ENCODE results near the gene OS9. TPM values are rescaled to one million over a fixed set of nuclear protein-coding genes. Genes with fewer than 3 reads are reported as not detected.

Gene OS9
- total RNA-seq, 8 experiments from 2014 or later: 94.0 to 297 (median 134) TPM

- in situ Hi-C loops (cut with MboI; ENCODE audit: low pct_unique_long_range_greater_than_20kb in 2 of 9, low sequenced_read_pairs in 9 of 9, unreplicated experiment in 9 of 9): no loop called here
- 0 to 6% (median 0%) methylated on average over 1 to 19 of the region's 29 CpGs; no CpG with 5 or more reads in 4 of the 10 experiments for WGBS, 10 experiments
- peak; percentile 86 to 95 (median 93) for ATAC-seq (replicated peaks in 6 of 8)
- H3K4me3 ChIP-seq: peak within 1 kb of the TSS; percentile 81 to 97 (median 90)
- peaks cover 7 to 10% of the 10 kb centered on the region in 2 donors for H3K4me1 ChIP-seq (replicated peaks in 1 of 2)
- H3K27ac ChIP-seq: peak within 1 kb of the TSS; percentile 97
Measured at GRCh38 chr12:57744777-57745484, 51.0 kb downstream of the OS9 start, which contains the start of gene TSPAN31. TSS of gene TSPAN31 (plus strand) at chr12:57745039. CDS start at chr12:57745155, 116 bp downstream.

DNA sequence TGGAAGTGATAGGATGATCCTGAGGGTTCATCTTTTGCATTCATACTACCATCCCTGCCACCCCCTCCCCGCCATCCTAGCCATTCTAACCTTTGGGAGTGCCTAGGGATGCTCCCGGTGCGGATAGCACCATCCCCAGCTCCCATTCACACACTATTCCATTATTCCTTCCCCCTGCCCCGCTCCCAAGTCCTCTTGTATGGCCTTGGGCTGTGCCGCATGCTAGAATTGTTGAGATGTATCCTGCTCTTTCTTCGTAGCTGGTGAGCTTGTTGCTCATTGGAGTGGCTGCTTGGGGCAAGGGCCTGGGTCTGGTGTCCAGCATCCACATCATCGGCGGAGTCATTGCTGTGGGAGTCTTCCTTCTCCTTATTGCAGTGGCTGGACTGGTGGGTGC, 51.6 kb downstream of the OS9 start:
- peak overlapping the region; percentile 81 to 97 (median 90) for H3K4me3 ChIP-seq
- in situ Hi-C loops (cut with MboI; ENCODE audit: low pct_unique_long_range_greater_than_20kb in 2 of 9, low sequenced_read_pairs in 9 of 9, unreplicated experiment in 9 of 9): no loop called here
- WGBS, 10 experiments: 0 to 80% (median 33%) methylated on average over 2 to 4 of the region's 8 CpGs; no CpG with 5 or more reads in 5 of the 10 experiments
- H3K4me1 ChIP-seq (replicated peaks in 1 of 2): peaks cover 7 to 10% of the 10 kb centered on the region in 2 donors
- peak in 1 of 8 experiments; percentile 0 for ATAC-seq (replicated peaks in 6 of 8)
- peak overlapping the region; percentile 97 for H3K27ac ChIP-seq

- H3K27ac ChIP-seq: no peak overlapping the region
- H3K4me3 ChIP-seq: peak overlapping the region in 4 of 5 donors; percentile 84 to 97 (median 90)
- ATAC-seq (replicated peaks in 6 of 8): no peak
- peaks cover 11 to 15% of the 10 kb centered on the region in 2 donors for H3K4me1 ChIP-seq (replicated peaks in 1 of 2)
- WGBS, 10 experiments: 65 to 100% (median 96%) methylated on average over 1 to 3 of the region's 3 CpGs; no CpG with 5 or more reads in 1 of the 10 experiments
- in situ Hi-C loops (cut with MboI; ENCODE audit: low pct_unique_long_range_greater_than_20kb in 2 of 9, low sequenced_read_pairs in 9 of 9, unreplicated experiment in 9 of 9): no loop called here
Measured at GRCh38 chr12:57746025-57746424, 52.1 kb downstream of the OS9 start.

DNA sequence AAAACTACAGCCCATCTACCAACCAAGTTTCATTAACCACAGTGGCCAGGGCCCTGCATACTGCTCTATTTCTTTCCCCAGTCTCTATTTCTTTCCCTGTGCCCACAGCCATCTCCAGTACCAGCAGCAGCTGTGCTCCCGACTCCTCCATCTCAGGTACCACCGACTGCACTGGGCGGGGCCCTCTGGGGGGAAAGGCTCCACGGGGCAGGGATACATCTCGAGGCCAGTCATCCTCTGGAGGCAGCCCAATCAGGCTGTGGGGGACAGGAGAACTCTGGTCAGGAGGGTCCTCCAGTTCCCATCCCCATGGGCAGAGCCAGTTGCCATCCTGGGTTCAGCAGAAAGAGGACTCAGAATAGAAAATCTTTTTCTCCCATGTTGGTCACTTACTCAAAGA, 55.1 kb downstream of the OS9 start:
- peaks cover 25 to 27% of the 10 kb centered on the region in 2 donors for H3K4me1 ChIP-seq (replicated peaks in 1 of 2)
- H3K4me3 ChIP-seq: no peak overlapping the region
- no peak overlapping the region for H3K27ac ChIP-seq
- in situ Hi-C loops (cut with MboI; ENCODE audit: low pct_unique_long_range_greater_than_20kb in 2 of 9, low sequenced_read_pairs in 9 of 9, unreplicated experiment in 9 of 9): no loop called here
- WGBS, 10 experiments: 90 to 100% (median 100%) methylated on average over 1 to 4 of the region's 5 CpGs; no CpG with 5 or more reads in 5 of the 10 experiments
- no peak for ATAC-seq (replicated peaks in 6 of 8)

GRCh38 chr12:57750561-57751431, 56.9 kb downstream of the OS9 start:
- Histone ChIP-seq H3K4me3 (peak overlapping the region; percentile 60 to 80 (median 69)), H3K4me1 (replicated peaks in 1 of 2) (peaks cover 26 to 28% of the 10 kb centered on the region in 2 donors), H3K27ac (peak overlapping the region; percentile 86 to 93)
- no peak for ATAC-seq (replicated peaks in 6 of 8)
- in situ Hi-C loops (cut with MboI; ENCODE audit: low pct_unique_long_range_greater_than_20kb in 2 of 9, low sequenced_read_pairs in 9 of 9, unreplicated experiment in 9 of 9): no loop called here
- 40 to 100% (median 92%) methylated on average over 1 to 10 of the region's 15 CpGs; no CpG with 5 or more reads in 1 of the 10 experiments for WGBS, 10 experiments

- 0 to 15% (median 3%) methylated on average over 1 to 5 of the region's 8 CpGs; no CpG with 5 or more reads in 4 of the 10 experiments for WGBS, 10 experiments
- peak overlapping the region; percentile 86 to 93 for H3K27ac ChIP-seq
- H3K4me1 ChIP-seq (replicated peaks in 1 of 2): peaks cover 25% of the 10 kb centered on the region in 2 donors
- H3K4me3 ChIP-seq: peak overlapping the region; percentile 60 to 80 (median 69)
- in situ Hi-C loops (cut with MboI; ENCODE audit: low pct_unique_long_range_greater_than_20kb in 2 of 9, low sequenced_read_pairs in 9 of 9, unreplicated experiment in 9 of 9): no loop called here
- peak in 1 of 8 experiments; percentile 0 for ATAC-seq (replicated peaks in 6 of 8)
Measured at GRCh38 chr12:57751432-57751787, 57.5 kb downstream of the OS9 start.

- in situ Hi-C loops (cut with MboI; ENCODE audit: low pct_unique_long_range_greater_than_20kb in 2 of 9, low sequenced_read_pairs in 9 of 9, unreplicated experiment in 9 of 9): no loop called here
- Histone ChIP-seq H3K4me3 (peak within 1 kb of the TSS; percentile 60 to 80 (median 69)), H3K27ac (peak within 1 kb of the TSS; percentile 86 to 93), H3K4me1 (replicated peaks in 1 of 2) (peaks cover 27% of the 10 kb centered on the region in 2 donors)
- 0% methylated on average over 1 to 10 of the region's 58 CpGs; no CpG with 5 or more reads in 5 of the 10 experiments for WGBS, 10 experiments
- ATAC-seq (replicated peaks in 6 of 8): peak; percentile 77 to 83 (median 80)
Measured at GRCh38 chr12:57751788-57752667, 58.1 kb downstream of the OS9 start, which contains the start of gene CDK4. TSS of gene CDK4 (minus strand) at chr12:57752310. CDS start at chr12:57751717, 593 bp downstream.

DNA sequence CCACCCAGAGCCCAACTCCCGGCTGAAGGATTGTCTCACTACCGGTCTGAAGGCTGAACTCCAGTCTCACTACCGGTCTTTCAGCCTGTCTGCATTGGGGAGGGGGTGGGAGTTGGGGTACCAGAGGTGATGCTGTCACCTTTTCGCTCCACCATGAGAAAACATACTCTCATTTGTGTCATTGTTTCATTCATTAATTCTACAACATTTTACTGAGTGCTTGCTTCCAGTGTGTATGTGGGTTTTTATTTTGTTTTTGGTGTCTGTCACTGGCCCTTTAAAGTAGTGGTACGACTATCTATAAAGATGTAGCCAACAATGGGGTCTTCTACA, 58.7 kb downstream of the OS9 start:
- in situ Hi-C loops (cut with MboI; ENCODE audit: low pct_unique_long_range_greater_than_20kb in 2 of 9, low sequenced_read_pairs in 9 of 9, unreplicated experiment in 9 of 9): no loop called here
- H3K27ac ChIP-seq: peak overlapping the region in 1 of 2 donors; percentile 48
- WGBS, 10 experiments: 0 to 40% (median 1%) methylated on average over 1 to 5 of the region's 5 CpGs; no CpG with 5 or more reads in 2 of the 10 experiments
- H3K4me3 ChIP-seq: peak overlapping the region in 4 of 5 donors; percentile 9 to 22 (median 14)
- H3K4me1 ChIP-seq (replicated peaks in 1 of 2): peaks cover 27% of the 10 kb centered on the region in 2 donors
- no peak for ATAC-seq (replicated peaks in 6 of 8)

GRCh38 chr12:57753756-57754337, 59.9 kb downstream of the OS9 start:
- Histone ChIP-seq H3K4me1 (replicated peaks in 1 of 2) (peaks cover 27% of the 10 kb centered on the region in 2 donors), H3K4me3 (peak overlapping the region in 4 of 5 donors; percentile 84 to 98 (median 88)), H3K27ac (no peak overlapping the region)
- 0 to 43% (median 0%) methylated on average over 1 of the region's 1 CpG; no CpG with 5 or more reads in 3 of the 10 experiments for WGBS, 10 experiments
- no peak for ATAC-seq (replicated peaks in 6 of 8)
- in situ Hi-C loops (cut with MboI; ENCODE audit: low pct_unique_long_range_greater_than_20kb in 2 of 9, low sequenced_read_pairs in 9 of 9, unreplicated experiment in 9 of 9): no loop called here

DNA sequence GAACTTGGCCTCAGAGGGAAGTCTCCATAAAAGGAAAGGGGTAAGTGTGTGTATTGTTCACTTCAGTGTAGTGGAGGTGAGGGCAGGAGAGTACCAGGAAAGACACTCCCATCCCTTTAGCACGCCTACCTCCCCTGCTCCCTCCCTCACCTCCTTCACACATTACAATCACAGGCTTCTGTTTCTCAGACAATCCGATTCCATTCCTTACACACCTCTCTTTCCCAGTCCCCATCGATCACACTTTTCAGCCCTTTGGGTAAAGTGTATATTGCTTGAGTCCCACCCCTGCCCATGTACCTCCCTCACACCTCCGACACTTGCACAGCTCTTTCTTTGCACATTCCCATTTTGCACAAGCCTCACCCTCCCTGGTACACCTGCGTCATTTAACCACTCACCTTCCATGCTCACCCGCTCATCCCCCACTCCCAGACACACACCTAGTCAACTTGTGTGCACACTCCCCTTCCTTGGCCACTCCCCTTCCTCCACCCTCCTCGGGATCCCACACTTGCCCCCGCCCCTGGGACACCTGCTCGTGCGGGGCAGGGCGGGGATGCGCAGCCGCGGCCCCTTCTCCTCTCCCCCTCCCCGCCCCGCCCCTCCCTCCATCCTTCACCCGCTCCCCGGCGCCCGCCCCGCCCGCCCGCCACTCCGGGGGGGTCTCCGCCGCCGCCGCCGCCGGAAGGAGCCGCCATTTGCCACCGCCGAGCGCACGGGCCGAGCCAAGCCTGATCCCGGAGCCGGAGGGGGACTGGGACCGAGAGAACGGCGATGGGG, 60.7 kb downstream of the OS9 start, which contains the start of gene MARCHF9:
Gene MARCHF9 (plus strand): TSS at position 693 of the 783 bp plus-strand sequence. CDS start 426 bp downstream, outside the sequence.
- Histone ChIP-seq H3K27ac (peak within 1 kb of the TSS; percentile 77 to 87), H3K4me1 (replicated peaks in 1 of 2) (peaks cover 27% of the 10 kb centered on the region in 2 donors), H3K4me3 (peak within 1 kb of the TSS; percentile 84 to 98 (median 89))
- WGBS, 10 experiments: 0 to 67% (median 8%) methylated on average over 1 to 3 of the region's 41 CpGs; no CpG with 5 or more reads in 3 of the 10 experiments
- in situ Hi-C loops (cut with MboI; ENCODE audit: low pct_unique_long_range_greater_than_20kb in 2 of 9, low sequenced_read_pairs in 9 of 9, unreplicated experiment in 9 of 9): no loop called here
- ATAC-seq (replicated peaks in 6 of 8): peak in 6 of 8 experiments; percentile 11 to 51 (median 39)

GRCh38 chr12:57755194-57755453, 61.2 kb downstream of the OS9 start:
- Histone ChIP-seq H3K4me1 (replicated peaks in 1 of 2) (peaks cover 27% of the 10 kb centered on the region in 2 donors), H3K4me3 (peak overlapping the region; percentile 84 to 98 (median 89)), H3K27ac (peak overlapping the region; percentile 77 to 87)
- ATAC-seq (replicated peaks in 6 of 8): peak in 1 of 8 experiments; percentile 0
- in situ Hi-C loops (cut with MboI; ENCODE audit: low pct_unique_long_range_greater_than_20kb in 2 of 9, low sequenced_read_pairs in 9 of 9, unreplicated experiment in 9 of 9): no loop called here
- no CpG with 5 or more reads among the region's 34 CpGs for WGBS, 10 experiments
